PC-9 (cell line): Measurements from ENCODE around the gene LRMDA.

Experiments
- EZH2 ChIP-seq: fragments of 200-600 bp; sonication (generic); IDR thresholded peaks from 2 replicates; pipeline ENCODE4 v1.8.0; 2017; ENCODE audit warnings: antibody characterized with exemption, low read depth
- TF ChIP-seq, protein P1 (sequence below): fragments of 200-600 bp; sonication (generic); conservative IDR thresholded peaks from 2 replicates; pipeline ENCODE4 v1.6.1; 2017; ENCODE audit warnings: mixed run types, antibody characterized with exemption, mild to moderate bottlenecking, moderate library complexity

DNA sequence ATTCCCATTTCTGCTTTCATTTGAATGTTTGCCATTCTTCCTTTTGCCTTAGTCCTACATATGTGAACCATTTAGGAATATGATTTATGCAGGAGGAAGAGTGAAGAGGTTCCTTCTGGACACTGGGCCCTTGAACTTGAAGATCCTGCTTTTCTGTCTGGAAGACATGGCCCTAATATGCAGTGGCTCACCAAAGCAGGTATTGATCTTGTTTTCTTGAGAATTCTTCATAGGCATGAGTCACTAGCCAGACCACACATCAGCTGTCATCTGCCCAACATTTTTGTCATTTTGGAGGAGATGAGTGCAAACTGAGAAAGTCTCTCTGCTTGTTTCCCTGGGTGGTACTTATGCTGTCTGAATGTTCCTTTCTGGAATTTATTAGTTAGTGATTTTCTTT is 382.6 kb downstream of the LRMDA start:
- TF ChIP-seq, protein P1, sequence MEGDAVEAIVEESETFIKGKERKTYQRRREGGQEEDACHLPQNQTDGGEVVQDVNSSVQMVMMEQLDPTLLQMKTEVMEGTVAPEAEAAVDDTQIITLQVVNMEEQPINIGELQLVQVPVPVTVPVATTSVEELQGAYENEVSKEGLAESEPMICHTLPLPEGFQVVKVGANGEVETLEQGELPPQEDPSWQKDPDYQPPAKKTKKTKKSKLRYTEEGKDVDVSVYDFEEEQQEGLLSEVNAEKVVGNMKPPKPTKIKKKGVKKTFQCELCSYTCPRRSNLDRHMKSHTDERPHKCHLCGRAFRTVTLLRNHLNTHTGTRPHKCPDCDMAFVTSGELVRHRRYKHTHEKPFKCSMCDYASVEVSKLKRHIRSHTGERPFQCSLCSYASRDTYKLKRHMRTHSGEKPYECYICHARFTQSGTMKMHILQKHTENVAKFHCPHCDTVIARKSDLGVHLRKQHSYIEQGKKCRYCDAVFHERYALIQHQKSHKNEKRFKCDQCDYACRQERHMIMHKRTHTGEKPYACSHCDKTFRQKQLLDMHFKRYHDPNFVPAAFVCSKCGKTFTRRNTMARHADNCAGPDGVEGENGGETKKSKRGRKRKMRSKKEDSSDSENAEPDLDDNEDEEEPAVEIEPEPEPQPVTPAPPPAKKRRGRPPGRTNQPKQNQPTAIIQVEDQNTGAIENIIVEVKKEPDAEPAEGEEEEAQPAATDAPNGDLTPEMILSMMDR, result no peak
- TF ChIP-seq EZH2, result no peak
